ENCODE results near the gene IQCC. TPM values are rescaled to one million over a fixed set of nuclear protein-coding genes. Genes with fewer than 3 reads are reported as not detected.

The IQCC gene
- total RNA-seq, 6 experiments from 2014 or later = 0.27 to 0.87 (median 0.41) TPM

DNA sequence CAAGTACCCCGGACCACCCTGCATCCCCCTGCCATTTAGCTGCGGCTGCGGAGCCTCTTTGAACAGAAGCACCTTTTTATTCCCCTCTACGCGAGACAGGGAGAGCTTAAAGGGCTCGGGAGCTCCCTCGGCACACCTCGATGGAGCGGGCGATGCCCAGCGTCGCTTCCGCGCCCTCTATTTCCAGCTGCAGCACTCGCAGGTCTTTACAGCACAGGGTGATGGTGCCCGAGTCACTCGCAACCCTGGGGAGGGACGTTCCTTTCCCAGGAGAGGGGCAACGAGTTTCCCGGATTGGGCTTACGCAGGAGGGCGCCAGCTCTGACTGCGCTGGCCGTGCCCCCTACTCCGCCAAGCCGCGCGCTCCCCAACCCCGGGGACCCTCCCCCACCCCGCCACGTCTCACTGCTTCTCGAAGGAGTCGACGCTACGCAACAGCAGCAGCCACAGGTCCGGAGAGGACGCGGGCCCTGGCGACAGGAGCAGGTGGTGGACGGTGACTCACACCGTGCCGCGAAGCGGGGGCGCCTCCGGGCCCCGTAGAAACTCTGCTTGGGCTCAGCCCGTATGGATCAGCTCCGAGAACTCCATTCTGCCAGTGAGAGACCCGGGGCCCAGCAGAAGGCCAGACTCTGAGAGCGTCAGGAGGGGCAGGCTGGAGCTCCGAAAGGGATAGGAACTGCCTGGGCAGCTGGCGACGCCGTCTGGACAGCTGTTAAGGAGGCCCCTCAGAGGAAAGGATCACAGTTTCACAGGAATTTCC lies 35.7 kb downstream of the IQCC start:
- peak in 2 of 3 donors; percentile 66 for DNase-seq
- H3K4me1 ChIP-seq = peaks cover 0 to 13% (median 6%) of the 10 kb centered on the region in 4 donors
- ATAC-seq = peak; percentile 55 to 71 (median 63)
- no peaks in the 10 kb centered on the region for H3K9me3 ChIP-seq
- no peaks in the 10 kb centered on the region for H3K27me3 ChIP-seq
- H3K27ac ChIP-seq = peak overlapping the region; percentile 52 to 68 (median 55)
- no peaks in the 10 kb centered on the region for H3K36me3 ChIP-seq
- WGBS (ENCODE audit: insufficient coverage, low coverage, low lambda C conversion rate, missing lambda C conversion rate) = 1% methylated on average over 16 of the region's 55 CpGs
- TF ChIP-seq POLR2A (IDR thresholded peaks at IDR 0.05) (peak; percentile 11), CTCF (IDR thresholded peaks at IDR 0.05) (no peak)
- intact Hi-C loops (cut with DNase I) = no loop called here
- H3K4me3 ChIP-seq = peak overlapping the region; percentile 49 to 57 (median 54)

DNA sequence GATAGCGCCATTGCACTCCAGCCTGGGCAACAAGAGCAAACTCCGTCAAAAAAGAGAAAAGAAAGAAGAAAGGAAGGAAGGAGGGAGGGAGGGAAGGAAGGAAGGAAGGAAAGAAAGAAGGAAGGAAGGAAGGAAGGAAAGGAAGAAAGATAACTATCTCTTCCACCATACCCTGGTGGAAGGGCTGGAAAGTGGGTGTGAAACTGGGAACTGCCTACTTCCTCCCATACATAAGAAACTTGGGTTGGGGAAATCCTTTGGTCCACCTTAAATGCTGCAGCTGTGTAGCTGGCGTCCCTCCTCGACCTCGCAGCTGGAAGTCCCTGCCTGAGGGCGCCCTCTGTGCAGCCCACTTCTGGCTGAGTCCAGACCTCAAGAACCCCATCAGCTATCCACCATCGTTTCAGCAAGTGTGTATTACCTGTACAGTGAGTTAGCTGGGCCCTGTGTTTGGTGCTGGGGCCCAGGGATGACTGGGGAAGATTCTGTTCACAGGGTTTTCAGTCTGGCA lies 36.9 kb downstream of the IQCC start:
- Histone ChIP-seq H3K4me3 (no peak overlapping the region), H3K9me3 (no peaks in the 10 kb centered on the region), H3K27me3 (no peaks in the 10 kb centered on the region), H3K27ac (peak overlapping the region in 1 of 3 donors; percentile 68), H3K4me1 (peaks cover 0 to 13% (median 6%) of the 10 kb centered on the region in 4 donors), H3K36me3 (no peaks in the 10 kb centered on the region)
- intact Hi-C loops (cut with DNase I) = no loop called here
- ATAC-seq = no peak
- TF ChIP-seq POLR2A (IDR thresholded peaks at IDR 0.05) (no peak), CTCF (IDR thresholded peaks at IDR 0.05) (no peak)
- no peak for DNase-seq
- 47% methylated on average over 6 of the region's 7 CpGs for WGBS (ENCODE audit: insufficient coverage, low coverage, low lambda C conversion rate, missing lambda C conversion rate)

DNA sequence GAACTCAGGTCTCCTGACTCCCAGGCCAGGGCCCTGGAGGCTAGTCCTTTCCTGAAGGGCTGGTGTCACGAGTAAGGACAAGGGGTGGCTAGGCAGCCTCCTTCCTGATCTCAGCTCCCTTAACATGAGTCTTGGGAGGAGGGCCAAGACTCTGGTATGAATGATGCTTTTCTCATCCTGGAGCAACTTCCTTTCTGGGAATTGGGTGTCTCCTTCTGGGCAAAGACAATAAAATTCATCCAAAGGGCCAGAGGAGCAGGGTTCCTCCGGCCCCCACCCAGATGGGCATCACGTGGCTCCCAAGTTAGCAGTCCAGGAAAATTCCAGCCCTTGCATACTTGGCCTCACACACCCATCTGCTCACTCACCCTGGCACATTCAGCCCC lies 41.4 kb downstream of the IQCC start, which contains the start of gene FAM167B:
FAM167B (plus strand) TSS at position 335 of the 386 bp plus-strand sequence. CDS start 200 bp downstream, outside the sequence.
- TF ChIP-seq CTCF (IDR thresholded peaks at IDR 0.05) (no peak), POLR2A (IDR thresholded peaks at IDR 0.05) (no peak)
- H3K9me3 ChIP-seq = no peaks in the 10 kb centered on the region
- DNase-seq (peak in 2 of 3 donors; percentile 34 to 59), ATAC-seq (peak; percentile 42 to 66 (median 48))
- peaks cover 0 to 16% (median 4%) of the 10 kb centered on the region in 4 donors for H3K4me1 ChIP-seq
- H3K27ac ChIP-seq = peak within 1 kb of the TSS; percentile 37 to 54 (median 40)
- no peak within 1 kb of the TSS for H3K4me3 ChIP-seq
- H3K36me3 ChIP-seq = no peaks in the 10 kb centered on the region
- intact Hi-C loops (cut with DNase I) = no loop called here
- no peaks in the 10 kb centered on the region for H3K27me3 ChIP-seq
- no CpG with 5 or more reads among the region's 3 CpGs for WGBS (ENCODE audit: insufficient coverage, low coverage, low lambda C conversion rate, missing lambda C conversion rate)

DNA sequence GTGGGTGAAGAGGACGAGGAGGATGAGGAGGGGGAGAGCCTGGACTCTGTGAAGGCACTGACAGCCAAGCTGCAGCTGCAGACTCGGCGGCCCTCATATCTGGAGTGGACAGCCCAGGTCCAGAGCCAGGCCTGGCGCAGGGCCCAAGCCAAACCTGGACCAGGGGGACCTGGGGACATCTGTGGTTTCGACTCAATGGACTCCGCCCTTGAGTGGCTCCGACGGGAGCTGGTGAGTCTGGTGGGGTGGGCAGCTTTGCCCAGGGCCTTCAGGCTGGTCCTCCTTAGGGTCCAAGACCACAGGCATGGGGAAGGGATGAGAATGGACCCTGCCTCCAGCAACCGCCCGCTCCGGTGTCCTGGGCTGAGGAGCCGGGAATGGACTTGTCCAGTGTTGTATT lies 42.0 kb downstream of the IQCC start:
- ATAC-seq (no peak), DNase-seq (peak in 1 of 3 donors; percentile 58)
- TF ChIP-seq POLR2A (IDR thresholded peaks at IDR 0.05) = no peak
- TF ChIP-seq CTCF (IDR thresholded peaks at IDR 0.05) = no peak
- 31% methylated on average over 3 of the region's 12 CpGs for WGBS (ENCODE audit: insufficient coverage, low coverage, low lambda C conversion rate, missing lambda C conversion rate)
- H3K4me3 ChIP-seq = no peak overlapping the region
- H3K9me3 ChIP-seq = no peaks in the 10 kb centered on the region
- H3K36me3 ChIP-seq = no peaks in the 10 kb centered on the region
- H3K27ac ChIP-seq = peak overlapping the region; percentile 28 to 40 (median 37)
- H3K4me1 ChIP-seq = peaks cover 0 to 16% (median 4%) of the 10 kb centered on the region in 4 donors
- no peaks in the 10 kb centered on the region for H3K27me3 ChIP-seq
- intact Hi-C loops (cut with DNase I) = no loop called here

Measured in right lobe of liver (tissue), 6 donors.